DND-41 (cell line): ENCODE measurements around the gene IGSF21.

Source experiments
- ATAC-seq: fragments of 200-7000 bp; cut with Tn5 transposase; 3 replicates; pipeline ENCODE4 v1.9.1; 2021; ENCODE audit warnings: low read depth; ENCODE audit not compliant: insufficient read depth
- DNase-seq: peaks from one replicate; pipeline ENCODE4 v3.0.0-alpha.2; 2020
- H2AFZ ChIP-seq: 2 replicates; pipeline ENCODE4 v1.6.0; 2012; ENCODE audit warnings: low read depth, low read length
- H3K27ac ChIP-seq: 2 replicates; pipeline ENCODE4 v1.5.1; 2012; ENCODE audit warnings: low read length, inconsistent platforms
- H3K27me3 ChIP-seq: fragments of 200-600 bp; sonication (generic); 2 replicates; pipeline ENCODE4 v1.6.0; 2012; ENCODE audit warnings: low read length, mild to moderate bottlenecking, inconsistent platforms; ENCODE audit not compliant: insufficient read depth, poor library complexity
- H3K36me3 ChIP-seq: 2 replicates; pipeline ENCODE4 v1.5.1; 2012; ENCODE audit warnings: low read length, inconsistent platforms; ENCODE audit not compliant: insufficient read depth
- H3K4me1 ChIP-seq: 2 replicates; pipeline ENCODE4 v1.5.1; 2012; ENCODE audit warnings: mild to moderate bottlenecking, low read length; ENCODE audit not compliant: insufficient read depth
- H3K4me2 ChIP-seq: 2 replicates; pipeline ENCODE4 v1.6.0; 2012; ENCODE audit warnings: mild to moderate bottlenecking, moderate library complexity, low read length, inconsistent platforms; ENCODE audit not compliant: insufficient read depth
- H3K4me3 ChIP-seq, 2 experiments: fragments of 200-600 bp in 1 of 2; shearing (Covaris generic) in 1 of 2; 2 replicates each; pipeline ENCODE4 v1.5.1; 2012 to 2016; ENCODE audit warnings: inconsistent platforms in 2 of 2, low read length in 2 of 2, mild to moderate bottlenecking in 2 of 2, low read depth in 1 of 2, moderate library complexity in 1 of 2
- H3K79me2 ChIP-seq: 2 replicates; pipeline ENCODE4 v1.6.0; 2012; ENCODE audit warnings: low read length, inconsistent platforms; ENCODE audit not compliant: insufficient read depth
- H3K9ac ChIP-seq: 2 replicates; pipeline ENCODE4 v1.6.0; 2012; ENCODE audit warnings: low read depth, mild to moderate bottlenecking, inconsistent platforms, low read length, moderate library complexity
- H3K9me3 ChIP-seq: 2 replicates; pipeline ENCODE4 v1.5.1; 2012; ENCODE audit warnings: low read length, moderate library complexity, mild to moderate bottlenecking, inconsistent platforms; ENCODE audit not compliant: insufficient read depth, severe bottlenecking
- H4K20me1 ChIP-seq: 2 replicates; pipeline ENCODE4 v1.6.0; 2012; ENCODE audit warnings: low read length; ENCODE audit not compliant: insufficient read depth
- EZH2 ChIP-seq: IDR thresholded peaks from 3 replicates; pipeline ENCODE4 v1.6.1; 2012; ENCODE audit warnings: borderline replicate concordance, low read depth, mild to moderate bottlenecking, moderate library complexity, low read length, inconsistent platforms; ENCODE audit not compliant: severe bottlenecking
- TF ChIP-seq, protein P1 (sequence below): IDR thresholded peaks from 2 replicates; pipeline ENCODE4 v1.5.1; 2012; ENCODE audit warnings: borderline replicate concordance, low read length, moderate library complexity, mild to moderate bottlenecking; ENCODE audit not compliant: poor library complexity, severe bottlenecking; ENCODE audit errors: extremely low read depth

IGSF21 gene

DNA sequence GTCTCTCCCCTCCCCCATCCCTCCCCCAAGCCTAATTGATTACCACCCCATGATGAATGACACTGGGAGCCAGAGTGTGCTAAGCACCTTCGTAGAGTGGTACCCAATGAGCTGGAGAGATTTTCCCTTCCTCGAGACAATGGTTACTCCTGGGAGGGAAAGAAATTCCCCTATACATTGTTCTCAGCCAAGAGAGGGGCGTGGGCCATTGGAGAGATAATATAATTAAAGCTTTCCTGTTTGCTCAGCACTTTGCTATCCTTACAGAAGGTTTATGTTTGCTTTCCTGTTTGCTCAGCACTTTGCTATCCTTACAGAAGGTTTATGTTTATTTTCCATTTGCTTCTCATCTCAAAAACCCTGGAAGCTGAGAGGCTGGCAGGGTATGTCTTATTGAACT, 247.0 kb downstream of the IGSF21 start:
- Histone ChIP-seq H3K36me3 (no peaks in the 10 kb centered on the region), H4K20me1 (no peaks in the 10 kb centered on the region), H3K4me1 (no peaks in the 10 kb centered on the region), H3K79me2 (no peaks in the 10 kb centered on the region), H3K4me2 (no peak overlapping the region), H3K27me3 (no peaks in the 10 kb centered on the region), H3K9me3 (no peaks in the 10 kb centered on the region), H3K4me3 (no peak overlapping the region), H3K27ac (no peak overlapping the region), H2AFZ (no peak overlapping the region), H3K9ac (no peak overlapping the region)
- DNase-seq (no peak), ATAC-seq (no peak)
- TF ChIP-seq EZH2 = no peak
- TF ChIP-seq, protein P1, sequence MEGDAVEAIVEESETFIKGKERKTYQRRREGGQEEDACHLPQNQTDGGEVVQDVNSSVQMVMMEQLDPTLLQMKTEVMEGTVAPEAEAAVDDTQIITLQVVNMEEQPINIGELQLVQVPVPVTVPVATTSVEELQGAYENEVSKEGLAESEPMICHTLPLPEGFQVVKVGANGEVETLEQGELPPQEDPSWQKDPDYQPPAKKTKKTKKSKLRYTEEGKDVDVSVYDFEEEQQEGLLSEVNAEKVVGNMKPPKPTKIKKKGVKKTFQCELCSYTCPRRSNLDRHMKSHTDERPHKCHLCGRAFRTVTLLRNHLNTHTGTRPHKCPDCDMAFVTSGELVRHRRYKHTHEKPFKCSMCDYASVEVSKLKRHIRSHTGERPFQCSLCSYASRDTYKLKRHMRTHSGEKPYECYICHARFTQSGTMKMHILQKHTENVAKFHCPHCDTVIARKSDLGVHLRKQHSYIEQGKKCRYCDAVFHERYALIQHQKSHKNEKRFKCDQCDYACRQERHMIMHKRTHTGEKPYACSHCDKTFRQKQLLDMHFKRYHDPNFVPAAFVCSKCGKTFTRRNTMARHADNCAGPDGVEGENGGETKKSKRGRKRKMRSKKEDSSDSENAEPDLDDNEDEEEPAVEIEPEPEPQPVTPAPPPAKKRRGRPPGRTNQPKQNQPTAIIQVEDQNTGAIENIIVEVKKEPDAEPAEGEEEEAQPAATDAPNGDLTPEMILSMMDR = no peak

DNA sequence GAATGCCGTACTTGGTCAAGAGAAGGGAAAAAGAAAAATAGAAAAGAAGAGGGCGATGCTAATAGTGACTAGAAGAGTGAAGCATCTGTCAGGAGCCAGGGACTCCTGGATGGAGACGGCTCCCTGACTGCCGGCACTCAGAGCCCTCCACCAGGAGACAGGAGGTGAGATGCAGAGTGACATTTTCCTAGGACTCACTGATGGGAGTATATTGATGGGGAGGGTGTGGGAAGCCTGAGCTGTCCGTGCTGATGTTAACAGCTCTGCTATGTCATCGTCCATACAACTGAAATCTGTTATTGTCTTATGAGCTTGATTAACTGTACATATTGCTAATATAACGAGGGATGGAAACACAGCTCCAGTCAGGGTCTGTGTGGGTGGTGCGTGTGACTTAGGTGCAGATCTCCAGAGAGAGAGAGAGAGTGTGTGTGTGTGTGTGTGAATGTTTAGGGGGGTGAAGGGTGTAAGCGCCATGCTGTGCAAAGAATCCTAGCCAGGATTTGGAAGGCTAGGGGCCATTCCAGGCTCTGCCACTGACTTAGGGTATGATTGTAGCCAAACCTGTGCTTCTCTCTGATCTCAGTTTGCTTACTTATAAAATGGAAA, 250.1 kb downstream of the IGSF21 start:
- Histone ChIP-seq H3K4me1 (no peaks in the 10 kb centered on the region), H3K9me3 (no peaks in the 10 kb centered on the region), H3K79me2 (no peaks in the 10 kb centered on the region), H3K27me3 (peaks cover 4% of the 10 kb centered on the region), H4K20me1 (no peaks in the 10 kb centered on the region), H2AFZ (no peak overlapping the region), H3K27ac (no peak overlapping the region), H3K9ac (no peak overlapping the region), H3K4me3 (no peak overlapping the region), H3K4me2 (no peak overlapping the region), H3K36me3 (no peaks in the 10 kb centered on the region)
- no peak for ATAC-seq
- TF ChIP-seq EZH2 = no peak
- TF ChIP-seq, protein P1 = no peak
- no peak for DNase-seq

GRCh38 chr1:18358600-18358999, 251.0 kb downstream of the IGSF21 start:
- H3K9me3 ChIP-seq = no peaks in the 10 kb centered on the region
- H3K4me2 ChIP-seq = no peak overlapping the region
- H3K4me3 ChIP-seq = no peak overlapping the region
- H3K27me3 ChIP-seq = peaks cover 4% of the 10 kb centered on the region
- no peak overlapping the region for H3K9ac ChIP-seq
- DNase-seq (no peak), ATAC-seq (no peak)
- H3K27ac ChIP-seq = no peak overlapping the region
- no peaks in the 10 kb centered on the region for H3K4me1 ChIP-seq
- H2AFZ ChIP-seq = no peak overlapping the region
- no peaks in the 10 kb centered on the region for H4K20me1 ChIP-seq
- no peak for TF ChIP-seq EZH2
- TF ChIP-seq, protein P1 = no peak
- H3K79me2 ChIP-seq = no peaks in the 10 kb centered on the region
- H3K36me3 ChIP-seq = no peaks in the 10 kb centered on the region
